K562 (cell line): ENCODE data around the gene DESI2. TPM values are rescaled to one million over a fixed set of nuclear protein-coding genes. Genes with fewer than 3 reads are reported as not detected.

Experiments
- C11orf30 ChIP-seq: fragments of 450-650 bp; IDR thresholded peaks from 2 replicates; pipeline ENCODE4 v1.6.1; 2016; ENCODE audit warnings: low read depth, mild to moderate bottlenecking
- CC2D1A ChIP-seq: fragments of 450-650 bp; IDR thresholded peaks from 2 replicates; pipeline ENCODE4 v1.6.1; 2017; ENCODE audit warnings: mild to moderate bottlenecking
- COPS2 ChIP-seq: fragments of 450-650 bp; conservative IDR thresholded peaks from 2 replicates; pipeline ENCODE4 v1.6.1; 2016; ENCODE audit warnings: mild to moderate bottlenecking, moderate library complexity
- ETV1 ChIP-seq: fragments of 450-650 bp; conservative IDR thresholded peaks from 2 replicates; pipeline ENCODE4 v1.6.1; 2016; ENCODE audit warnings: missing genetic modification characterization, control low read depth, low read depth, missing compliant biosample characterization
- HNRNPL ChIP-seq: fragments of 200-400 bp; formaldehyde crosslinking; IDR thresholded peaks from 2 replicates; pipeline ENCODE4 v1.6.1; 2017; ENCODE audit warnings: low read depth, mild to moderate bottlenecking, low read length
- MAFF ChIP-seq: IDR thresholded peaks from 2 replicates; pipeline ENCODE4 v1.6.1; 2012; ENCODE audit warnings: low read length, improper control_type of control experiment
- NCOR1 ChIP-seq: fragments of 450-650 bp; IDR thresholded peaks from 2 replicates; pipeline ENCODE4 v1.6.1; 2016; ENCODE audit warnings: mild to moderate bottlenecking, moderate library complexity
- RBM15 ChIP-seq: fragments of 200-400 bp; formaldehyde crosslinking; IDR thresholded peaks from 2 replicates; pipeline ENCODE4 v1.6.1; 2018; ENCODE audit warnings: mild to moderate bottlenecking, low read length, moderate library complexity; ENCODE audit not compliant: insufficient read depth
- TEAD4 ChIP-seq, 2 experiments: sonication (generic) in 1 of 2; formaldehyde crosslinking in 1 of 2; IDR thresholded peaks; 2 replicates each; pipeline versions ENCODE4 v1.6.1 to v1.8.0; 2012 to 2022; ENCODE audit warnings: borderline replicate concordance in 1 of 2, inconsistent platforms in 1 of 2, low read length in 1 of 2, mild to moderate bottlenecking in 1 of 2, missing genetic modification reagents in 1 of 2
- U2AF2 ChIP-seq: fragments of 200-400 bp; formaldehyde crosslinking; optimal IDR thresholded peaks from 2 replicates; pipeline ENCODE3; 2017; ENCODE audit warnings: low read depth, mild to moderate bottlenecking, low read length
- ZNF311 ChIP-seq: fragments of 250-450 bp; sonication (Bioruptor Pico); IDR thresholded peaks from 2 replicates; pipeline ENCODE4 v1.4.0; 2020; ENCODE audit warnings: mild to moderate bottlenecking, moderate library complexity
- ZNF324 ChIP-seq: fragments of 250-450 bp; sonication (Bioruptor Pico); IDR thresholded peaks from 2 replicates; pipeline ENCODE4 v1.4.0; 2020; ENCODE audit warnings: mild to moderate bottlenecking
- polyA plus RNA-seq, 8 experiments: library from polyadenylated mRNA; depleted of rRNA in 4 of 8; stranded (reverse) in 5 of 8; unstranded in 3 of 8; fragments of >200 nt; fragmentation: Nextera tagmentation in 2 of 8; fragmentation: Illumina TruSeq in 1 of 8; extraction: Ambion mirVana in 2 of 8; extraction: Trizol in 1 of 8; gene quantifications; 2 replicates each; pipeline versions ENCODE4 v1.2.1 to v1.2.3, GENCODE V29; 2011 to 2014; ENCODE audit warnings: inconsistent platforms in 1 of 8, missing spikeins in 1 of 8
- total RNA-seq, 7 experiments: library from RNA; depleted of rRNA in 6 of 7; stranded (reverse); fragments of >200 nt in 6 of 7; fragmentation: Illumina TruSeq in 2 of 7; extraction: Trizol in 2 of 7; gene quantifications; 2 replicates each; pipeline versions ENCODE4 v1.2.1 to v1.2.3, GENCODE V29; 2011 to 2021; ENCODE audit warnings: low replicate concordance in 1 of 7
- TF ChIP-seq, protein P1 (sequence below), 2 experiments: IDR thresholded peaks; 2 replicates each; pipeline ENCODE4 v1.6.1; 2011; ENCODE audit warnings: borderline replicate concordance in 1 of 2, control low read depth in 1 of 2, low read depth in 1 of 2, low read length in 1 of 2, mild to moderate bottlenecking in 1 of 2, mixed read lengths in 1 of 2, moderate library complexity in 1 of 2; ENCODE audit not compliant: insufficient read depth in 1 of 2, insufficient read length in 1 of 2, poor library complexity in 1 of 2, severe bottlenecking in 1 of 2; ENCODE audit errors: extremely low read depth in 1 of 2
- TF ChIP-seq, protein P2 (sequence below), 3 experiments: fragments of 200-800 bp in 1 of 3; fragments of 250-450 bp in 1 of 3; fragments of 450-650 bp in 1 of 3; sonication (Bioruptor Pico) in 1 of 3; sonication (Bioruptor generic) in 1 of 3; formaldehyde crosslinking in 1 of 3; IDR thresholded peaks; 2 replicates each; pipeline versions ENCODE4 v1.6.1 to v1.8.0; 2016 to 2022; ENCODE audit warnings: mild to moderate bottlenecking in 2 of 3, missing genetic modification characterization in 2 of 3, missing compliant biosample characterization in 1 of 3, moderate library complexity in 1 of 3
- TF ChIP-seq, protein P3 (sequence below): fragments of 150-350 bp; conservative IDR thresholded peaks from 2 replicates; pipeline ENCODE4 v1.6.1; 2014; ENCODE audit warnings: low read length
- TF ChIP-seq, protein P4 (sequence below): sonication (generic); formaldehyde crosslinking; IDR thresholded peaks from 2 replicates; pipeline ENCODE4 v1.4.0; 2020; ENCODE audit warnings: mild to moderate bottlenecking, missing genetic modification reagents

The DESI2 gene
- total and polyA plus RNA-seq, 9 of the 15 experiments (the other 6 are each of a cell fraction or from before 2014, with no cell fraction given) = 17.4 to 59.4 (median 38.4) TPM

DNA sequence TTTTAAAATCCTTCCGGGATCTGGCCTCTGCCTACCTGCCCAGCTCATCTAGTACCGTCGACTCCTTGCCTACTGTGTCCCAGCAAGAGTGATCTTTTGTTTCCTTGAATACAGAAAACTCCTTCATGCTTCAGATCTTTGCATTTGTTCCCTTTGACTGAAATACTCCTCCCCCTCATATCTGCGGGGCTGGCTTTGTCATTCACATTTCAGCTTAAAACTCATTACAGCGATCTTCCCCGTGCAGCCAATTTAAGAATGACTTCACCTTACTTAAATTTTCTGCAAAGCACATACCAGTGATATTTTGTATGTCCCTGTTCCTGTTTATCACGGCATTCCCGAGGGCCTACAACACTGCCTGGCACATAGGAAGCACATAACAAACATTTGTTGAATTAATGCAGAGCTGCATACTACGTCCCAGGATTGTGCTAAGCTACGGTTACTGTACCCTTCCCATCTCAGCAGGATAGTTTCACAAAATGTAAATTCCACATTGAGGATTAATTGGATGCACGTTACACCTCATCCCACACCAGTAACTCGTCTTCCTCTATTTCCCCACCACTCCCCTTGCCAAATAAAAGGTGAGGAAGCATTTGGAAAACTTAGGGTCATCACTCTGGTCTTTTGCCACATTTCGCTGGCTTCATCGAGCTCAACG, 837 bp upstream of the DESI2 start (continued):
- TF ChIP-seq, protein P1, sequence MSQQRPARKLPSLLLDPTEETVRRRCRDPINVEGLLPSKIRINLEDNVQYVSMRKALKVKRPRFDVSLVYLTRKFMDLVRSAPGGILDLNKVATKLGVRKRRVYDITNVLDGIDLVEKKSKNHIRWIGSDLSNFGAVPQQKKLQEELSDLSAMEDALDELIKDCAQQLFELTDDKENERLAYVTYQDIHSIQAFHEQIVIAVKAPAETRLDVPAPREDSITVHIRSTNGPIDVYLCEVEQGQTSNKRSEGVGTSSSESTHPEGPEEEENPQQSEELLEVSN (IDR thresholded peaks at IDR 0.05; ENCODE audit: borderline replicate concordance in 1 of 2, extremely low read depth in 1 of 2, insufficient read depth in 1 of 2, insufficient read length in 1 of 2, low read depth in 1 of 2, low read length in 1 of 2, poor library complexity in 1 of 2, severe bottlenecking in 1 of 2) = no peak
- TF ChIP-seq U2AF2 (no peak), RBM15 (no peak), ZNF324 (CRISPR knock-in tag) (no peak), C11orf30 (no peak), HNRNPL (no peak), MAFF (no peak), TEAD4 (IDR thresholded peaks at IDR 0.05; ENCODE audit: low read length) (no peak), TEAD4 (CRISPR knock-in tag; IDR thresholded peaks at IDR 0.05; ENCODE audit: borderline replicate concordance) (no peak), ETV1 (tag) (no peak), ZNF311 (CRISPR knock-in tag) (no peak), COPS2 (no peak), NCOR1 (no peak), CC2D1A (0 out of 2 replicates have a peak, but pooled peaks have one; percentile 20)
- TF ChIP-seq, protein P2, sequence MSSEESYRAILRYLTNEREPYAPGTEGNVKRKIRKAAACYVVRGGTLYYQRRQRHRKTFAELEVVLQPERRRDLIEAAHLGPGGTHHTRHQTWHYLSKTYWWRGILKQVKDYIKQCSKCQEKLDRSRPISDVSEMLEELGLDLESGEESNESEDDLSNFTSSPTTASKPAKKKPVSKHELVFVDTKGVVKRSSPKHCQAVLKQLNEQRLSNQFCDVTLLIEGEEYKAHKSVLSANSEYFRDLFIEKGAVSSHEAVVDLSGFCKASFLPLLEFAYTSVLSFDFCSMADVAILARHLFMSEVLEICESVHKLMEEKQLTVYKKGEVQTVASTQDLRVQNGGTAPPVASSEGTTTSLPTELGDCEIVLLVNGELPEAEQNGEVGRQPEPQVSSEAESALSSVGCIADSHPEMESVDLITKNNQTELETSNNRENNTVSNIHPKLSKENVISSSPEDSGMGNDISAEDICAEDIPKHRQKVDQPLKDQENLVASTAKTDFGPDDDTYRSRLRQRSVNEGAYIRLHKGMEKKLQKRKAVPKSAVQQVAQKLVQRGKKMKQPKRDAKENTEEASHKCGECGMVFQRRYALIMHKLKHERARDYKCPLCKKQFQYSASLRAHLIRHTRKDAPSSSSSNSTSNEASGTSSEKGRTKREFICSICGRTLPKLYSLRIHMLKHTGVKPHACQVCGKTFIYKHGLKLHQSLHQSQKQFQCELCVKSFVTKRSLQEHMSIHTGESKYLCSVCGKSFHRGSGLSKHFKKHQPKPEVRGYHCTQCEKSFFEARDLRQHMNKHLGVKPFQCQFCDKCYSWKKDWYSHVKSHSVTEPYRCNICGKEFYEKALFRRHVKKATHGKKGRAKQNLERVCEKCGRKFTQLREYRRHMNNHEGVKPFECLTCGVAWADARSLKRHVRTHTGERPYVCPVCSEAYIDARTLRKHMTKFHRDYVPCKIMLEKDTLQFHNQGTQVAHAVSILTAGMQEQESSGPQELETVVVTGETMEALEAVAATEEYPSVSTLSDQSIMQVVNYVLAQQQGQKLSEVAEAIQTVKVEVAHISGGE (CRISPR knock-in tag; IDR thresholded peaks at IDR 0.05) = no peak
- TF ChIP-seq, protein P3, sequence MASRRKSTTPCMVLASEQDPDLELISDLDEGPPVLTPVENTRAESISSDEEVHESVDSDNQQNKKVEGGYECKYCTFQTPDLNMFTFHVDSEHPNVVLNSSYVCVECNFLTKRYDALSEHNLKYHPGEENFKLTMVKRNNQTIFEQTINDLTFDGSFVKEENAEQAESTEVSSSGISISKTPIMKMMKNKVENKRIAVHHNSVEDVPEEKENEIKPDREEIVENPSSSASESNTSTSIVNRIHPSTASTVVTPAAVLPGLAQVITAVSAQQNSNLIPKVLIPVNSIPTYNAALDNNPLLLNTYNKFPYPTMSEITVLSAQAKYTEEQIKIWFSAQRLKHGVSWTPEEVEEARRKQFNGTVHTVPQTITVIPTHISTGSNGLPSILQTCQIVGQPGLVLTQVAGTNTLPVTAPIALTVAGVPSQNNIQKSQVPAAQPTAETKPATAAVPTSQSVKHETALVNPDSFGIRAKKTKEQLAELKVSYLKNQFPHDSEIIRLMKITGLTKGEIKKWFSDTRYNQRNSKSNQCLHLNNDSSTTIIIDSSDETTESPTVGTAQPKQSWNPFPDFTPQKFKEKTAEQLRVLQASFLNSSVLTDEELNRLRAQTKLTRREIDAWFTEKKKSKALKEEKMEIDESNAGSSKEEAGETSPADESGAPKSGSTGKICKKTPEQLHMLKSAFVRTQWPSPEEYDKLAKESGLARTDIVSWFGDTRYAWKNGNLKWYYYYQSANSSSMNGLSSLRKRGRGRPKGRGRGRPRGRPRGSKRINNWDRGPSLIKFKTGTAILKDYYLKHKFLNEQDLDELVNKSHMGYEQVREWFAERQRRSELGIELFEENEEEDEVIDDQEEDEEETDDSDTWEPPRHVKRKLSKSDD = no peak
- TF ChIP-seq, protein P4, sequence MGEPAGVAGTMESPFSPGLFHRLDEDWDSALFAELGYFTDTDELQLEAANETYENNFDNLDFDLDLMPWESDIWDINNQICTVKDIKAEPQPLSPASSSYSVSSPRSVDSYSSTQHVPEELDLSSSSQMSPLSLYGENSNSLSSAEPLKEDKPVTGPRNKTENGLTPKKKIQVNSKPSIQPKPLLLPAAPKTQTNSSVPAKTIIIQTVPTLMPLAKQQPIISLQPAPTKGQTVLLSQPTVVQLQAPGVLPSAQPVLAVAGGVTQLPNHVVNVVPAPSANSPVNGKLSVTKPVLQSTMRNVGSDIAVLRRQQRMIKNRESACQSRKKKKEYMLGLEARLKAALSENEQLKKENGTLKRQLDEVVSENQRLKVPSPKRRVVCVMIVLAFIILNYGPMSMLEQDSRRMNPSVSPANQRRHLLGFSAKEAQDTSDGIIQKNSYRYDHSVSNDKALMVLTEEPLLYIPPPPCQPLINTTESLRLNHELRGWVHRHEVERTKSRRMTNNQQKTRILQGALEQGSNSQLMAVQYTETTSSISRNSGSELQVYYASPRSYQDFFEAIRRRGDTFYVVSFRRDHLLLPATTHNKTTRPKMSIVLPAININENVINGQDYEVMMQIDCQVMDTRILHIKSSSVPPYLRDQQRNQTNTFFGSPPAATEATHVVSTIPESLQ (CRISPR knock-in tag) = 0 out of 2 replicates have a peak, but pooled peaks have one; percentile 53
